ENCODE measurements around the gene ARL2. TPM values are rescaled to one million over a fixed set of nuclear protein-coding genes. Genes with fewer than 3 reads are reported as not detected.
"Not testable (repeated sequence)": the region's sequence is repeated elsewhere in the genome, so short reads cannot be mapped to it uniquely, and the experiment has no call there.

Gene ARL2
- total RNA-seq, 1 donor from 2014 or later = 76.1 TPM

DNA sequence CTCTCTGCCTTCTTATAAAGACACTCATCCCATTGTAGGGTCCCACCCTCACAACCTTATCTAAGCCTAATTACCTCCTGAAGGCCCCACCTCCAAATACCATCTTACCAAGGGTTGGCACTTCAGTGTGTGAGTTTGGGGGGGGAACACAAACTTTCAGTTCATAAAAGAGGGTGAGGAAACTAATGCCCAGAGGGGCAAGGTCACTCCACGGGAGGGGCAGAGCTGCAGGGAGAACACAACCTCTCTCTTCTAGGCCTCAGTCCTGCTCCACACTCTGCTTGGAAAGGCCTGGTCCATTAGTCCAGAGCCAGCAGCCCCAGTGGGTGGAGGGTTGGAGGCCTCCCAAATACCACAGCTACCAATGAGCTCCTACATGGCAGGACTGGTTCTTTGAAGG lies 14.5 kb upstream of the ARL2 start:
- H3K4me3 ChIP-seq (ENCODE audit: low read depth, low read length) = no peak overlapping the region
- DNase-seq (ENCODE audit: low read depth) = no peak
- no peak for FAIRE-seq
- no peaks in the 10 kb centered on the region for H3K36me3 ChIP-seq (ENCODE audit: control insufficient read depth, insufficient read depth, low read length)
- no peaks in the 10 kb centered on the region for H3K27me3 ChIP-seq (ENCODE audit: control insufficient read depth, insufficient read depth, low read length)
- TF ChIP-seq, protein P1, sequence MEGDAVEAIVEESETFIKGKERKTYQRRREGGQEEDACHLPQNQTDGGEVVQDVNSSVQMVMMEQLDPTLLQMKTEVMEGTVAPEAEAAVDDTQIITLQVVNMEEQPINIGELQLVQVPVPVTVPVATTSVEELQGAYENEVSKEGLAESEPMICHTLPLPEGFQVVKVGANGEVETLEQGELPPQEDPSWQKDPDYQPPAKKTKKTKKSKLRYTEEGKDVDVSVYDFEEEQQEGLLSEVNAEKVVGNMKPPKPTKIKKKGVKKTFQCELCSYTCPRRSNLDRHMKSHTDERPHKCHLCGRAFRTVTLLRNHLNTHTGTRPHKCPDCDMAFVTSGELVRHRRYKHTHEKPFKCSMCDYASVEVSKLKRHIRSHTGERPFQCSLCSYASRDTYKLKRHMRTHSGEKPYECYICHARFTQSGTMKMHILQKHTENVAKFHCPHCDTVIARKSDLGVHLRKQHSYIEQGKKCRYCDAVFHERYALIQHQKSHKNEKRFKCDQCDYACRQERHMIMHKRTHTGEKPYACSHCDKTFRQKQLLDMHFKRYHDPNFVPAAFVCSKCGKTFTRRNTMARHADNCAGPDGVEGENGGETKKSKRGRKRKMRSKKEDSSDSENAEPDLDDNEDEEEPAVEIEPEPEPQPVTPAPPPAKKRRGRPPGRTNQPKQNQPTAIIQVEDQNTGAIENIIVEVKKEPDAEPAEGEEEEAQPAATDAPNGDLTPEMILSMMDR (IDR thresholded peaks at IDR 0.05; ENCODE audit: insufficient read depth, low read length, severe bottlenecking) = no peak

DNA sequence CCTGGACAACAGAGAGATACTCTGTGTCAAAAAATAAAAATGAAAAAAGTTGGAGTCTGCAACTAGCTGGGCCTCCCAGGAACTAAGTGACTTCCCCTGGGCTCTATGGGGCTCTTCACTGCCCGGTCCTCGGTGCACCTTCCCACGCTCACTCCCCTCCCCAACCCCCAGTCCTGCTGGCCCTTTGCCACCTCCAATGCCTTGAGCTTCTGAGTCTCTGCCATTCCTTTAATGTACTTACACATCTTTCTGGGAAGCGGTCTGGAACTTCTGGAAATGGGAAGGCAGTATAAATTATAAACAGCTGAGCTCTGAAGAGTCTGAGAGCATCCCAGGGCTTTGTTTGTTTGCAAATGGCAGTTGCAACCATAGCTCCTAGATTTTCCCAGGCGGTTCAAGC lies 11.3 kb upstream of the ARL2 start:
- FAIRE-seq (no peak), DNase-seq (ENCODE audit: low read depth) (no peak)
- Histone ChIP-seq H3K27me3 (ENCODE audit: control insufficient read depth, insufficient read depth, low read length) (no peaks in the 10 kb centered on the region), H3K4me3 (ENCODE audit: low read depth, low read length) (no peak overlapping the region), H3K36me3 (ENCODE audit: control insufficient read depth, insufficient read depth, low read length) (no peaks in the 10 kb centered on the region)
- TF ChIP-seq, protein P1 (IDR thresholded peaks at IDR 0.05; ENCODE audit: insufficient read depth, low read length, severe bottlenecking) = no peak

DNA sequence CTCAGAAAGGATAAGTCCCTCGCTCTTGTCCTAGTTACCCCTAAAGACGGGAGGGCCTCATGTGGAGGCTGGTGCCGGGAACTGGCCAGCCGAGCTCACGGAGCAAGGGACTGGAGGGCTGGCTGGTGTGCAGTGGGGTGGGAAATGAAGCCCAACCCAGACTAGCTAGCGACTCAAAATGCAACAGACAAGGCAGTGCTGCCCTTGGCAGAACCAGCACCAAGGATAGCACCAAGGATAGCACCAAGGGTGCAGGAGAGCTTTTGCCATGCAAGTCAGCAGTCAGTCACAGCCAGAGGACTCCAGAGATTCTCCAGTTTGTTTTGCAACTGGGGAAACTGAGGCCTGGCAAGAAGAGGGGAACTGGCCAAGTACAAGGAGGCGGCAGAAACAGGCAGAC lies 10.7 kb upstream of the ARL2 start:
- peak; percentile 38 for DNase-seq (ENCODE audit: low read depth)
- H3K27me3 ChIP-seq (ENCODE audit: control insufficient read depth, insufficient read depth, low read length) = no peaks in the 10 kb centered on the region
- FAIRE-seq = no peak
- H3K36me3 ChIP-seq (ENCODE audit: control insufficient read depth, insufficient read depth, low read length) = no peaks in the 10 kb centered on the region
- TF ChIP-seq, protein P1 (IDR thresholded peaks at IDR 0.05; ENCODE audit: insufficient read depth, low read length, severe bottlenecking) = no peak
- no peak overlapping the region for H3K4me3 ChIP-seq (ENCODE audit: low read depth, low read length)

DNA sequence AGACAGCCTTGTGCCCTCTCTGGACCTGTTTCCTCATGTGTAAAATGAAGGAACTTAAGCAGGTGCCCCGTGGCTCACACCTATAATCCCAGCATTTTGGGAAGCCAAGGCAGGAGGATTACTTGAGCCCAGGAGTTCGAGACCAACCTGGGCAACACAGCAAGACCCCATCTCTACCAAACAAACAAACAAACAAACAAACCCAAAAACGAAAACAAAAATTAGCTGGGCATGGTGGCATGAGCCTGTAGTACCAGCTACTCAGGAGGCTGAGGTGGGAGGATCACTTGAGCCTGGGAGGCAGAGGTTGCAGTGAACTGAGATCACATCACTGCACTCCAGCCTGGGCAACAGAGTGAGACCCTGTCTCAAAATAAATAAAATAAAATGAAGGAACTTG lies 10.0 kb upstream of the ARL2 start:
- FAIRE-seq; DNase-seq (ENCODE audit: low read depth); H3K4me3 ChIP-seq (ENCODE audit: low read depth, low read length); H3K27me3 ChIP-seq (ENCODE audit: control insufficient read depth, insufficient read depth, low read length); H3K36me3 ChIP-seq (ENCODE audit: control insufficient read depth, insufficient read depth, low read length): not testable (repeated sequence)

DNA sequence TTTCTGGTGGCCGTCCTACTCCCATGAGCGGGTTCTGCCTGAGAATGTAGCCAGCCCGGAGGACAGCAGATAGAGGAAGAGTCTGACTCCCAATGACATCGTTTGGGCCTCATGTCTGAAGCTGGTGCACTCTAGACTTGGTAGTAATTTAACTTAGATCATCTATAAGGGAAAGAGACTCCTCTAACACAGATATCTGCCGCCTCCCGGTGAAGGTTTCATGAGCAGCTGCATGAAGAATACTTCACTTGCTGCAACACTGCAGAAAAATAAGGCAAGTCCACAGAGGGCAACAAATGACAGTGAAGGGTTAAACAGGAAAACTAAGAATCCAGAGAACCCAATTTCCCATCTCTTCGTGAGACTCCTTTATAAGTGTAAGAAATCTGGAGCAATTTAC lies 5.9 kb upstream of the ARL2 start:
- TF ChIP-seq, protein P1 (IDR thresholded peaks at IDR 0.05; ENCODE audit: insufficient read depth, low read length, severe bottlenecking) = no peak
- peak; percentile 7 for DNase-seq (ENCODE audit: low read depth)
- H3K27me3 ChIP-seq (ENCODE audit: control insufficient read depth, insufficient read depth, low read length) = no peaks in the 10 kb centered on the region
- no peak overlapping the region for H3K4me3 ChIP-seq (ENCODE audit: low read depth, low read length)
- FAIRE-seq = no peak
- H3K36me3 ChIP-seq (ENCODE audit: control insufficient read depth, insufficient read depth, low read length) = no peaks in the 10 kb centered on the region

DNA sequence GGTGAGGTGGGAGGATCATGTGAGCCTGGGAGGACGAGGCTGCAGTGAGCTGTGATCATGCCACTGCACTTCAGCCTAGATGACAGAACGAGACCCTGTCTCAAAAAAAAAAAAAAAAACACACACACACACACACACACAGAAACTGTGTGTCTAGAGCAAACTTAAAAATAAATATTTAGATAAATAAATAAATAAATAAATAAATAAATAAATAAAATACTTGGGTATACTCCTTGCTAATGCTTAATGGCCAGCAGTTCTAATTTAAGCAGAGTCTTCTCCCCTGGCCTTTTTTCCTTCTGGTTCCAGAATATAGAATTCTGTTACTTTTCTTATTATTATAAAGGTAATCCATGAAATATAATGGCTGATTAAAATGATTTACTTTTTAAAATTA lies 5.1 kb upstream of the ARL2 start:
- FAIRE-seq (no peak), DNase-seq (ENCODE audit: low read depth) (no peak)
- Histone ChIP-seq H3K36me3 (ENCODE audit: control insufficient read depth, insufficient read depth, low read length) (no peaks in the 10 kb centered on the region), H3K27me3 (ENCODE audit: control insufficient read depth, insufficient read depth, low read length) (no peaks in the 10 kb centered on the region), H3K4me3 (ENCODE audit: low read depth, low read length) (no peak overlapping the region)
- TF ChIP-seq, protein P1 (IDR thresholded peaks at IDR 0.05; ENCODE audit: insufficient read depth, low read length, severe bottlenecking) = no peak

Measured in bronchial epithelial cell (primary cell).